Measurements from ENCODE around the gene TAS2R1. TPM values are rescaled to one million over a fixed set of nuclear protein-coding genes. Genes with fewer than 3 reads are reported as not detected.
"Not testable (repeated sequence)": the region's sequence is repeated elsewhere in the genome, so short reads cannot be mapped to it uniquely, and the experiment has no call there.

Gene TAS2R1
- total RNA-seq, 1 donor from 2014 or later = not detected

DNA sequence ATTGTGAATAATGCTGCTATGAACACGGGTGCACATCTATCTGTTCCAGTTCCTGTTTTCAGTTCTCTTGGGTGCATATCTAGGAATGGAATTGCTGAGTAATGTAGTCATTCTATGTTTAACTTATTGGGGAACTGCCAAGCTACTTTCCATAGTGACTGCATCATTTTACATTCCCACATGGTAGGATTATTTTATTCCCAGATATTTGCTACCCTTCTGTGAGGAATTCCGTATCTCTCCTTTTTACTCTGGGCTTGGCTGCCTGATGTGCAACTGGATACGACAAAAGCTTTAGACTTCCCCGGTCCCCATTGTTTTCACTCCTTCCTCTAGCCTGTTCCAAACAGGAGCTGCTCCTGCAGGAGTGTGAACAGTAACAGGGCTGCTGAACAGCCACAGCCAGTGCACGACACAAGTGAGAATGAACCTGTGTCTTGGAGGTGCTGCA, 7.2 kb downstream of the TAS2R1 start:
- peak in 1 of 2 donors; percentile 24 for DNase-seq (ENCODE audit: low read depth in 2 of 2)

DNA sequence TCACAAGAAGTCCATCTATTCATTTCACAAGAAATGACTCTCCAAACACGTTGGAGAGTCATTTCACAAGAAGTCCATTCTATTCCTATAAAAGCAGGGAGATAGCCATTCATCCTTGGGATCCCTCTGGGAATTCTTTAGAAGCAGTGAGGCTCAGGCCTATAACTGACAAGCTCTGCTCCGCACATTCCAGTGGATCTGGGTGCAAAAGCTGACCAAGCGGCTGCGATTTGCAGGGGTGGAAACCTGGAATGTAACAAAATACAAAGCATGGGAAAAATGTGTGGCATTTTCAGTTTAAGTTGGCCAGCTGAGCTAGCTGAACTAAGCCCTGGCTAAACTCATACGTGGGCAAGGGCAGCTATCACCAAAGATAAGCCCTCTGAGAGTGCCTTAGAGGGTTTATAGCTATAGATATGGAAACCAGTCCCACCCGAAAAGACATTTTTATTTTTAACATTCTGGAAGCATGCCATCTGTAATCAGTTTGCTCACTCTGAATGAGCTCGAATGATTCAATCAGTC, 8.7 kb downstream of the TAS2R1 start:
- no peak for DNase-seq (ENCODE audit: low read depth in 2 of 2)

DNA sequence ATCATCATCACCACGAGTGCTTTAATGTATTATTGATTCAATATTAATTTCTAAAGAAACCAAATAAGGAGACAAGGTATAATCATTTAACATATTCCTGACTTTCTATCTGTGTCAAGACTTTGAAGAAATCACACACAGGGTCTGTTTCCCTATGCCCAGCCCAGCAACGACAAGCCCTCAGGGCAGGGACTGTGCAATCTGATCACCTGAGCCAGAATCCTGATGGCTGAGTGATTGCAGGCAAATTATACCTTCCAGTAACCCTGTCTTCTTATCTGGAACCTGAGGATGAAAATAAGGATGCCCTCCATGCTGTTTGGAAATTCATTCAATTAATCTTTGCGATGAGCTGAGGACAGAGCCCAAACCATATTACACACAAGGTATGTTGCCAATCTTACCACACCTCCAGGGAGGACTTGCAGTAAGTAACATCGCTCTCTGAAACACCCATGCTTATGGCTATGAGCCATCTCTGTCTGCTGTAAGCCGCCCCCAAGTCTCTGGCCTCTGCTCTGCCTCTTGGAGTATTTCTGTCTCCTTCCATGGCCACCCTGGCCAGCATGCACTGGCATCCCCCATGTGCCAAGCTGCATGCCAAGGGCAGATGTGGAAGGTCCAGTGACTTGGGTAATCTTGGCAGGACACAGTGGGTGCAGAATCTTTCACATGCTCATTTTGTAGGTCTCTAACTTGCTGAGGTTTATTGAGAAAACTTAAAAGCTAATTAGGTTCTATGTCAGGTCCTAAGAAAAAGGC, 10.6 kb downstream of the TAS2R1 start:
- DNase-seq (ENCODE audit: low read depth in 2 of 2) = no peak

DNA sequence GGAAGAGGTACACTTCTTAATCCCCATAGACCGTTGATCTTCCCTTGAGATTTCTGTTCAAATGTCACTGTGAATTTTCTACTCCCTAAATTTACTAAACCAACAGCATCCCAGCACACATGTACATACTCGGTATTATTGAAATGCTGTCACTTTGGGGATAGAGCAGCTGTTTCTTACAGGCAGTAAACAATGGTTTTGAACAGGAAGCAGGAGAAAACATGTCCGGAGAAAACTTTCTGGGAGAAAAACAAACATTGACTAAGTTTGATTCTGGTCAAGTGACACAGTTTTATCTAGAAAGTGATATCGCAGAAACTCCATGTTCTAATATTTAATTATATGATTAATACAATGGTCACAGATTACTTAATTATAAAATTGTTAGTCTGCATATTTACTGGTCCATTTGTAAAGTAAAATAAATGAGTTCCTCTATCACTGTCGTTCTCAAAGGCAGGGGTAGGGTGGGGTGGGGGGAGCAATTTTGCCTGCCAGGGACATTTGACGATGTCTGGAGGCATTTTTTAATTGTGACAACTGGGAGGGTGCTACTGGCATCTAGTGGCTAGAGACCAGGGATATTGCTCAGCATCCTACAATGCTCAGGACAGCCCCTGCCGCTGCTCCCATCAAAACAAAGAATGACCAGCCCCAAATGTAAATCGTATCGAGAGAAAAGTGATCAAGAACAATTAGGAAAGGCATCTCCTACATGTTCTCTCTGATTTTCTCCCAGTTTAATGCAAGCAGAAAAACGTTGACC, 12.2 kb downstream of the TAS2R1 start:
- DNase-seq (ENCODE audit: low read depth in 2 of 2) = no peak

DNA sequence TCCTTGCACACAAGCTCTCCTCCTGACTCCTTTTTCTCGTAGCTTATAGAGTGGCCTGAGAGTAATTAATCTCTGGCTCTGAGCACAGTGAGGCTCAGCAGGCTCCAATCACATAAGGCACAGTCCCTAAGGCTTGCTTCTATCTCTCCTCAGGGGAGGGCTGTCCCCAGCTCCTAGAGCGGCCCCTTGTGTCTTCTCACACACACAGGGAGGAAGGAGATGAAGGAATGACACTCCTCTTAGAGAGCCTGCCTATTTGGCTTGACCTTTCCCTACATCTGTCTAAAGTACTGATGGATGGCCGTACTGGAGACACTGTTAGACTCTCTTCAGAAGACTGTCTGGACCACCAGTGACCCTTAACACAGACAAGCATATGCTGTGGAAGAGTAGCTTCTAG, 12.9 kb downstream of the TAS2R1 start:
- DNase-seq (ENCODE audit: low read depth in 2 of 2) = no peak

DNA sequence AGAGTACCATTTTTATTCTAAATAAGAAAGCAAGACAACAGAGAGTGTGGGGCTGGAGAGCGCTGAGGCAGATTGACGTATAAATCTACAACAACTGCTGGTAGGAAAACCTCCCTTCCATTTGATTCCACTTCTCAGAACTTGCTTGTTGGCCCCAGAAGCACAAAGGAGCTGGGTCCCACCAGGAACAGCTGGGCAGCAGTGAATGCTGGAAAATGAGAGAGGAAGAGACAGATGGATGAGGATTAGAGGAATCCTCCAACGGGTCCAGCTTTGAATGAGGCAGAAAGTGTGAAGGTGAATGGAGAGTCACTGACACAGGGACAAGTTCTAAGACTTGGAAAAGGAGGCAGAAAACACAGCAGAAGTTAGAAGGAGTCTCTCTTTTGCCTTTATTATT, 14.8 kb downstream of the TAS2R1 start:
- no peak for DNase-seq (ENCODE audit: low read depth in 2 of 2)

DNA sequence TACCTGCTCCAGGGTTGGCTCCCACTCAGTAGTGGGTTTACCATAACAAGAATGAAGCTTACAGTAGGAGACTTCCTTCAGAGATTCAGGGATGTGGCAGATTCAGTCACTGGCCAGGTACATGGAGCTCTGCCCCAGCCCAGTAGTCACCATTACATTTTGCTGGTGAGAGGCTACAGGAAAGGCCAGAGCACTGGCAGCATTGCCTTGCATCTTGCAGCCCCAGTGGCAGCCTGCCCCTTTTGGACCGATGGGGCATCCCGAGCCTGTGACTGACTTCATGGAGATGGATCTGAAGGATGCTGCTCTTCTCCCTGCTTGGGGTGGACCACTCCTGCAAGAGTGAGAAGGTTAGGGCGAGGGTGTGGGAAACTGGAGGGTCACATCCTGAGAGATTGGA, 16.8 kb downstream of the TAS2R1 start:
- DNase-seq (ENCODE audit: low read depth in 2 of 2) = no peak

DNA sequence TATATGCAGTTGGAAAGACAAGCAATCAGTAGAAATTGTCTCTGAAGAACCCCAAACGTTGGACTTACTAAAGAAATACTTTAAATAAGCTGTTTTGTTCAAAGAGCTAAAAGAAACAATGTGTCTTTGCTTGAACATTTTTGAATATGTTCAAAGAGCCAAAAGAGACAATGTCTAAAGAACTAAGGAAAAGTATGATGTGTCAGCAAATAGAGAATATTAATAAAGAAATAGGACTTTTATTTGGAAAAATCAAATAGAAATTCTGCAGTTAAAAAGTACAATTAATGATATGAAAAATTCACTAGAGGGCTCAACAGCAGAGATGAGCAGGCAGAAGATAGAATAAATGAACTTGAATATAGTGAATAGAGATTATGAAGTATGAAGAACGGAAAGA, 19.2 kb downstream of the TAS2R1 start:
- no peak for DNase-seq (ENCODE audit: low read depth in 2 of 2)

DNA sequence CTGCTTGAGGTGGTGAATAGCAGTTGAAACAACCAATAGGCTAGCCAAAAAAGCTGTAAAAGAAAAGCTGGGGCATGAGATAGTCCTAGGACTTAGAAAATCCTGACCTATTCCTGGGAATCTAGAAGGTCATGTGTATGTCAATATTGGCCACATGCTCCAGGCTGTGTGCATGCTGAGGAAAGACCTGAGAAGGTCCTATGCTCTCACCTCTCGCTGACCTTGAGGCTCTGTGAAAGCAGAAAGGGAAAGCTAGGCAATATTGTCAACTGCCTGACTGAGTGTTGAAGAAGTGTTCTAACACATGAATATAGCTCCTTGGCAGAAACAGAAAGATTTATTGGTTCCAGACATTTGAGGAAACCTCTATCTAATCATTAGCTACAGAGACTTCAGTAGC, 19.8 kb downstream of the TAS2R1 start:
- no peak for DNase-seq (ENCODE audit: low read depth in 2 of 2)

DNA sequence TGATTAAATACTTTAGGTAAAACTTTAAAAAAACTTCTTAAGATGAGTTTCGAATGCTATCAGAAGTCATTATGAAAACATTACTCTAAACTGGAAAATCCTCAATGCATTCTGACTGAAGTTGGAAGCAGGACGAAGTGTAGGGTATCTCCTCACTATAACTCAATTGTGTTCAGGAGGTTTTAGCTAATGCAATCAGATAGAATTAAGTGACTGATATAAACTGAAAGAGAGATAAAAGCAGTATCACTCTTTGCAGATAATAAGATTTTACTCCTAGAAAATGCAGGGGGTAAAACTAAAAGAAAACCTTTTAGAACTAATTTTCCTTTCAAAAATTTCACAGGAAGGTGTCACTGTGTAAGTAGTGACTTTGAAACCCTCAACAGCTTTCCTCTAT, 22.1 kb downstream of the TAS2R1 start:
- DNase-seq (ENCODE audit: low read depth in 2 of 2) = no peak

DNA sequence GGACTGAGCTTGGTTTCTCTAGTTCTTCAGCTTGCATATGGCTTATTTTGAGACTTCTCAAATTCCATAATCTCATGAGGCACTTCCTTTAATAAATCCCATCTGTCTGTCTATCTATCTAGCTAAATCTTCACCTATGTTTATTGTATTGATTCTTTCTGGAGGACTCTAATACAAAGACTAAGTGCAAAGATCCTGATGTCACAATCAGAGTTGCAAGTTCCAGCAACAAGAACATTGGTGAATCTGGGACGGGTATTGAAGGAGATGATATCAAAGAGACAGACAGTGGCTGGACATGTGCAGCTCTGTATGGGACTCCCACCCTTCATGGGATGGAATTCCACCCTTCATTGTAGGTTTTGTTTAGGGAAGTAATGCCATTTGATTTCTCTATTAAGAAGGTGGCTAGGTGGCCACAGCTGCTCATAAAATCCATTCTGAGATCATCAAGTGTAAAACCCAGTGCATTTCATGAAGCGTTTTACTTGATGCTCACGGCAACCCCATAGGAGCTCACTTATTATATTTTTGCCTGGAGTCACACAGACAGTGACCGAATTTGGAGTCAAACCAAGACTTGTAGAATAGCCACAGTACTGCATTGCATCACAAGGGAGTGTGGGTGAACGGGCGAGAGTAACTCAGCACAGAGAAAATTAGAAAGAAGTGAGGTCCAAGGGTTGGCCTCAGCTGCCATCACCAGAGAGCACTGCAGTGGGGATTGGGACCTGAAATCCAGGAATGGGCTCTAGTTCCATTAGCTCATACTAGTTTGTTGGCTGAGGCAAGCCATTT, 24.9 kb downstream of the TAS2R1 start:
- no peak for DNase-seq (ENCODE audit: low read depth in 2 of 2)

DNA sequence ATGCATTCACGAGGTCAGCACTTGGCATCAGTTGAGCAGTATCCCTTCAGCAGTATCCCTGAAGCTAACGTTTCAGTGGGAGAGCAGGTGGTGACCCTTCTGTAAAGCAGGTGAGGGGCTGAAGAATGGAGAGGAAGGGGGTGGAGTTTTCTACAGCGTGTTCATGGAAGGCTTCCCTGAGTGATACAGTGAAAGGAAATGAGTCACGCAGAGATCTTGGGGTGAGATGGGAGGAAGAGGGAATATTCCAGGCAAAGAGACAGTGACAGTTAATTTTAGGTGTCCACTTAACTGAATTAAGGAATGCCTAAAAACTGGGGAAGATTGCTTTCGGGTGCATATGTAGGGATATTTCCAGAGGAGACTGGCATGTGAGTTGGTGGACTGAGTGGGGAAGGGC, 25.7 kb downstream of the TAS2R1 start:
- DNase-seq (ENCODE audit: low read depth in 2 of 2) = no peak

DNA sequence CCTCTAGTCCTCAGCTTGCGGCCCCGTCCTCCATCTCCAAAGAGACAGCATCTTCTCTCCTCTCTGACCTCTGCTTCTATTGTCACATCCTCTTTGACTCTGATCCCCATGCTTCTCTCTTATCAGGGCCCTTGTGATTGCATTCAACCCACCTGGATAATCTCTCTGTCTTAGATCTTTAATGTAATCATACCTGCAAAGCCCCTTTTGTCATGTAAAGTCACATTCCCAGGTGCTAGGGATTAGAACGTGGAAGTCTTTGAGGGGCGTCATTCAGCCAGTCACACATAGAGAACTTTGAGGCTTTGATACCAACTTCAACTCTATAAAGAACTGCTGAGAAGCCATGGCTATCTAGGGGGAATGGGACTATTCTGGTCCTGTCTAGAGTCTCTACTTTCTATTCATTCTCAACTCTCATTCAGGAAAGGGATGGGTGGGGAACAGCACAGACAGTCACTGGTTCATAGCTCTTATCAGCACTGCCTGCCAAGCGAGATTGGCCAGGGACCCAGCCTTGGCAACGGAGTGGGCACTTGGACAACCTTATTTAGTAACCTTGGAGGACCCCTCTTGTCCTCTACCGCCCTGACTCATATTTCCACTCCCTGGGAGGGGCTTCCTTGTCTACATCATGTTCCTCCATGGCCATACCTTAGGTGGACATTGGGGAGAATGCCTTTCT, 29.0 kb downstream of the TAS2R1 start:
- no peak for DNase-seq (ENCODE audit: low read depth in 2 of 2)

DNA sequence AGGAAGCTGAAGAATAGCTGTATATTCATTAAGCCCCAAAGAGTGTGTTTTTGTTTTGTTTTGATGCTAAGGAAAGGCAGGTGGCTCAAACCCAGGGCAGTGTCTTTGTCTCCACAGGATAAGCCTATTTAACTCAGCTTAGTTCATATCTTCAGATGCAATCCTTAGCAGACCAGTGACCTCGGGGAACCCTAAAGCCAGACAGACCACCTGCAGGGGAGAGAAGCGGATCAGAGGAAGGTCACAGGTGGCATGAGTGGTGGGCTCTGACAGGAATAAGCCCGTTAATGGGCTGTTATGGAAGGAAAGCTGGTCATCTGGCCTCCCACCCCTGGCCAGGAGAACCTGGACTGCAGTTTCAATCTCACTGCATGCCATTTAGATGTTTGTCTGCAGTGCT, 30.8 kb downstream of the TAS2R1 start:
- no peak for DNase-seq (ENCODE audit: low read depth in 2 of 2)

DNA sequence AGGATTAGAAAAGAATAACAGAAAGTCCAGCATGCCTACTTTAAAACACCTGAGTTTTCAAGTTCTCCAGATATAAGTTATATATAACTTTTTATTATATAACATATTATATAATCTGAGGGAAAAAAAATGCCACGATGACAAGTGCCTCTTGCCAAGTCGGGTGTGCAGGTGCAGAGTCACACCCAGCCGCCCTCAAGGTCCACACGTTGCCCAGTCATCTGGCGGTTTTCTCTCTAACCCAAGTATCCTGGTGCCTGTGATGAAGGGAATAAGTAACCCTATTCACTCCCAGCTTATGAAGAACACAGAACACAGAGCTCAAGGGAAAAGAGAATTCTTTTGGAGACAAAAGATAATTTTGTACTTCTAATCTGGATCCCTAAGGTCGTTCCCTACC, 31.8 kb downstream of the TAS2R1 start:
- not testable (repeated sequence) for DNase-seq (ENCODE audit: low read depth in 2 of 2)

DNA sequence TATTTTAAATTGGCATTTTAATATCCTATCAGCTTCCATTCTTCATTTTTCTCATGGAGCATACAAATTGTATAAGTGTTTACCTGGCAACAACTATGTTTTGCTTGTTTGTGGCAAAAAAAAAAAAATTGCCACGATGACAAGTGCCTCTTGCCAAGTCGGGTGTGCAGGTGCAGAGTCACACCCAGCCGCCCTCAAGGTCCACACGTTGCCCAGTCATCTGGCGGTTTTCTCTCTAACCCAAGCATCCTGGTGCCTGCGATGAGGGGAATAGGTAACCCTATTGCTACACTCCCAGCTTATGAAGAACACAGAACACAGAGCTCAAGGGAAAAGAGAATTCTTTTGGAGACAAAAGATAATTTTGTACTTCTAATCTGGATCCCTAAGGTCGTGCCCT, 32.8 kb downstream of the TAS2R1 start:
- DNase-seq (ENCODE audit: low read depth in 2 of 2) = not testable (repeated sequence)

DNA sequence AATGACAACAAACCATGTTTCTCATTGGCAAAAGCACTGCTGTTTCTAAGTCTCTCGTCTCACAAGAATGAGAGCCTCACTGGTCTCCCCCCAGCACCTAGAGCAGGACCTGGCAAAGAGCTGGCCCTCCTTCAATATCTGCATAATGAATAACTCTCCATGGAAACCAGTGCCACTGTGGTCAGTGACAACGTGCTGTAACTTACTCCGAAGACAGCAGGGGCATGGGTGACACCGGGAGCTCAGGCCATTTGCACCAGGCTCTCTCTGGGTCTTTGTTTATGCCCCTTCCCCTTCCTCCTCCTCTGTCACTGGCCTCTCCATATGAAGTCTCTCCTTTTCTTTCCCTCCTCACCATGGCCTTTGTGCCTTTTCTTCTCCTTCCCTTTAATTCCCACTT, 33.3 kb downstream of the TAS2R1 start:
- no peak for DNase-seq (ENCODE audit: low read depth in 2 of 2)

DNA sequence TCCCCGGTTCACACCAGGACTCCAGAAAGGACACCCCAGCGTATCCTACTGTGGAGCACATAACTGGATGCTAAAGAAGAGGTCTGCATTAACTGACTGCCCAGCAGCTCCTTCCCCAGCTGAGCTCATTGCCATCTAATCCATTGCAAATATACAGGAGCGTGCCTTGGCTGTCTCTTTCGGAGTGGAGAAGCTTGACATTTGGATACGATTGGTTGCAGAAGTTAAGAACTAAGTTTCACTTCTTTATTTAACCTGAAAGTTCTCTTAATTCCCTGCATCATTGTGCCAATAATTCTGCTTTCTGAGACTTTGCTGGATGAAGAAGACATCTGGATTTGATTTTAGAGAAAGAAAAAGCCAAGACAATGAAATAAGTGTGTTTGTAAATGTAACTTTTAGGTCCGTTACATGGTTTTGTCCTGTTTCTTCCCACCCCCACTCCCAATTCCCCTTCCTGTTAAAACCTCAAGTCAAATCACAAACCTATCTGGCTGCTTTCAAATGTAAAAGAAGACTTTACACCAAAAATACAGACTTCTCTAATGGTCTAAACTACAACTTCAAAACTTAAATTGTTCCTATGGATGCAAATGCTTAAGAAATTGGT, 33.9 kb downstream of the TAS2R1 start:
- DNase-seq (ENCODE audit: low read depth in 2 of 2) = no peak

DNA sequence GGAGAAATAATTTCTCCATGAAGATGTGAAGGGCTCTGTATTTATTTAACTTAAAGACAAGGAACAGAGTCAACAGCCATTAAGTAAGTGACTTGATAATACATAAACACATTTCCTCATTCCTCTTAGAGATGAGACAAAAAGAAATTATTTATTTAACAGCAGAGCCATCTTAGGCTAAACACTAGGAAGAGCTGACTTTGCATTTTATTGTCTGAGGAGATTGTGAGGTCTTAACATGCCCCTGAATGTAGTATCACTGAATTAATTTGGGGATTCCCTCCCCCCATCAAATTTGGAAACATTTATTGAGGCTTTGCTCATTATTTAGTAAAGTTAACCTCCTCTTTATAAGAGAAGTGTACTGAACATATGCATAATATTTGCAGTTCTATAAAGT, 35.2 kb downstream of the TAS2R1 start:
- no peak for DNase-seq (ENCODE audit: low read depth in 2 of 2)

DNA sequence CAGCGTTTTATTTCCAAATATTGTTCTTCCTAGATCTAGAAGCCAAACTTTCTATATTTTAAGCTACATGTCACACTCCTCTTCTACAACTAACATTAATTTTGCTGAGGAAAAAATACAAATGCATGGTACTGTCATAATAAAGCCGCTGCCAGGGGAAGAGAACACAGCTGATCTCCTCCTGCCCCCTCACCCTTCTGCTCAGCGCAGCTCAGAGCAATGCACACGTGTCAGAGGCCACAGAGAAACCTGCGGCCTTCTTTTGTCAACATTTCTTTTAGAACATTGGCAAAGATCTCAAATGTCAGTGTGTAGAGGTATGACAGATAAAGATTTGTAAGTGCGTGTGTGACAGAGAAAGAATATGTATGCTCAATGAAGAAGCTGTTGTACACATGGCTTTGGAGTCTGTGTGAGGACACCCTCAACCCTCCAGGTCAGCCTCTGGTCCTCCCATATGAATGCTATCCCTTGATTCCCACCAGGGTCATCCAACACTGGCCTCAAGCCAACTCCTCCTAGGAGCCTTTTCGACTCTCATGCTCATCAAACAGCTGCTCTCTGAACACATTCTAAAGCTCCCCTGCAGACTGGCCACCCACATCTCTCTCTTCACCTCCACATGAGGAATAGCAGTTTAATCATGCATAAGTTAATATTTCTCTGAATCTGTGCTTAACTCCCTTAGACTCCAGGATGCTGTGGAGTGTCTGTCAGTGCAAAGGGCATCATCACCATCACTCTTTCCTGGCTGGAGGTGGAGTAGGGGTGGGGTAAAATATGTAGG, 40.9 kb downstream of the TAS2R1 start:
- DNase-seq (ENCODE audit: low read depth in 2 of 2) = no peak

Data from lung microvascular endothelial cell (primary cell).